Upper lobe of left lung (tissue), 6 donors: Measurements from ENCODE around the gene KATNAL1. TPM values are rescaled to one million over a fixed set of nuclear protein-coding genes. Genes with fewer than 3 reads are reported as not detected.

Source experiments
- ATAC-seq, 2 donors: fragments of 200-7000 bp; cut with Tn5 transposase; one replicate each; pipeline ENCODE4 v1.9.1; 2022; ENCODE audit warnings: mild to moderate bottlenecking in 2 of 2, moderate library complexity in 2 of 2; ENCODE audit not compliant: low FRiP score in 2 of 2
- DNase-seq, 2 donors: peaks; one replicate each; pipeline ENCODE4 v3.0.0-alpha.2; 2019 to 2020
- H3K27ac ChIP-seq, 4 donors: fragments of 200-600 bp; sonication (generic); one replicate each; pipeline ENCODE4 v1.5.1; 2016 to 2019
- H3K27me3 ChIP-seq, 4 donors: fragments of 200-600 bp; sonication (generic); one replicate each; pipeline ENCODE4 v1.5.1; 2017 to 2019
- H3K36me3 ChIP-seq, 4 donors: fragments of 200-600 bp; sonication (generic); one replicate each; pipeline ENCODE4 v1.5.1; 2016 to 2019
- H3K4me1 ChIP-seq, 4 donors: fragments of 200-600 bp; sonication (generic); one replicate each; pipeline ENCODE4 v1.5.1; 2018 to 2019
- H3K4me3 ChIP-seq, 4 donors: fragments of 200-600 bp; sonication (generic); one replicate each; pipeline ENCODE4 v1.5.1; 2017 to 2019; ENCODE audit warnings: mild to moderate bottlenecking in 2 of 4, moderate library complexity in 1 of 4
- H3K9me3 ChIP-seq, 4 donors: fragments of 200-600 bp; sonication (generic); one replicate each; pipeline ENCODE4 v1.5.1; 2018 to 2019
- EP300 ChIP-seq, 4 donors: sonication (generic); formaldehyde crosslinking; IDR thresholded peaks; one replicate each; pipeline ENCODE4 v1.5.1; 2017; ENCODE audit warnings: antibody characterized with exemption in 4 of 4, control low read depth in 2 of 4
- POLR2A ChIP-seq, 4 donors: fragments of 450-650 bp; IDR thresholded peaks; one replicate each; pipeline ENCODE4 v1.5.1; 2016 to 2017; ENCODE audit warnings: antibody characterized with exemption in 4 of 4, mild to moderate bottlenecking in 2 of 4
- POLR2AphosphoS5 ChIP-seq, 2 donors: sonication (generic); formaldehyde crosslinking; IDR thresholded peaks; one replicate each; pipeline ENCODE4 v1.5.1; 2017; ENCODE audit warnings: antibody characterized with exemption in 2 of 2
- WGBS, 2 donors: methylation state at CpG; one replicate each; pipeline ENCODE4 v1.1.5; 2017 to 2018; 5-methylcytosine and 5-hydroxymethylcytosine counted together
- total RNA-seq, 6 donors: library from RNA; depleted of rRNA in 4 of 6; stranded (reverse); fragments of >200 nt in 4 of 6; gene quantifications; one replicate each; pipeline versions ENCODE4 v1.1.0 to v1.2.1, GENCODE V29; 2016 to 2021
- TF ChIP-seq, protein P1 (sequence below), 6 experiments: fragments of 450-650 bp in 4 of 6; fragments of 200-600 bp in 2 of 6; sonication (generic) in 2 of 6; IDR thresholded peaks; one replicate each; pipeline ENCODE4 v1.5.1; 2016 to 2019; ENCODE audit warnings: antibody characterized with exemption in 6 of 6
- donor health status: DM: no; HTN: no; CAD: no; lungs with moderate emphysema.
- donor health status: DM: no; HTN: yes; CAD: no; lungs with severe emphysema.

KATNAL1 gene
- total RNA-seq, 6 donors from 2014 or later, result 5.7 to 35.5 (median 13.9) TPM

- no peak for ATAC-seq
- Histone ChIP-seq H3K4me3 (no peak overlapping the region), H3K9me3 (no peaks in the 10 kb centered on the region), H3K27ac (no peak overlapping the region), H3K27me3 (no peaks in the 10 kb centered on the region), H3K36me3 (no peaks in the 10 kb centered on the region), H3K4me1 (peaks cover 13 to 38% (median 22%) of the 10 kb centered on the region in 4 donors)
- TF ChIP-seq, protein P1, sequence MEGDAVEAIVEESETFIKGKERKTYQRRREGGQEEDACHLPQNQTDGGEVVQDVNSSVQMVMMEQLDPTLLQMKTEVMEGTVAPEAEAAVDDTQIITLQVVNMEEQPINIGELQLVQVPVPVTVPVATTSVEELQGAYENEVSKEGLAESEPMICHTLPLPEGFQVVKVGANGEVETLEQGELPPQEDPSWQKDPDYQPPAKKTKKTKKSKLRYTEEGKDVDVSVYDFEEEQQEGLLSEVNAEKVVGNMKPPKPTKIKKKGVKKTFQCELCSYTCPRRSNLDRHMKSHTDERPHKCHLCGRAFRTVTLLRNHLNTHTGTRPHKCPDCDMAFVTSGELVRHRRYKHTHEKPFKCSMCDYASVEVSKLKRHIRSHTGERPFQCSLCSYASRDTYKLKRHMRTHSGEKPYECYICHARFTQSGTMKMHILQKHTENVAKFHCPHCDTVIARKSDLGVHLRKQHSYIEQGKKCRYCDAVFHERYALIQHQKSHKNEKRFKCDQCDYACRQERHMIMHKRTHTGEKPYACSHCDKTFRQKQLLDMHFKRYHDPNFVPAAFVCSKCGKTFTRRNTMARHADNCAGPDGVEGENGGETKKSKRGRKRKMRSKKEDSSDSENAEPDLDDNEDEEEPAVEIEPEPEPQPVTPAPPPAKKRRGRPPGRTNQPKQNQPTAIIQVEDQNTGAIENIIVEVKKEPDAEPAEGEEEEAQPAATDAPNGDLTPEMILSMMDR (IDR thresholded peaks at IDR 0.05), result no peak
- TF ChIP-seq EP300 (IDR thresholded peaks at IDR 0.05) (no peak), POLR2A (IDR thresholded peaks at IDR 0.05) (no peak), POLR2AphosphoS5 (IDR thresholded peaks at IDR 0.05) (no peak)
- no peak for DNase-seq
- 53 to 93% methylated on average over 1 of the region's 1 CpG for WGBS, 2 donors
Measured at GRCh38 chr13:30305456-30305970, 1.8 kb downstream of the KATNAL1 start.

DNA sequence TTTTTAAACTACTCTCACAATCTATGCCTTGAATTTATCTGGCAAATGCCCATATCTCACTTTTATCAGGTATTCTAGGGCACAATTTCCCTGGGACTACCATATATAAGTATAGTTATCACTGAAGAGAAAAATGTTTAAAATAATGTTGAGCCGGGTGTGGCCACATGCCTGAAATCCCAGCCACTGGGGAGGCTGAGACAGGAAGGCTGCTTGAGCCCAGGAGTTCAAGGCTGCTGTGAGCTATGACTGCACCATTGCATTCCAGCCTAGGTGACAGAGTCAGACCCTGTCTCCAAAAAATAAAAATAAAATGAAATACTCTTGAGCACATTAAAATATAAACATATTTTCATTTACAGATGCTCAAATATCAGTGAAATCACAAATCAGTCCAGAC, 4.1 kb downstream of the KATNAL1 start:
- WGBS, 2 donors, result 44 to 63% methylated on average over 1 of the region's 1 CpG
- DNase-seq (no peak), ATAC-seq (no peak)
- Histone ChIP-seq H3K27me3 (no peaks in the 10 kb centered on the region), H3K36me3 (no peaks in the 10 kb centered on the region), H3K4me1 (peaks cover 13 to 38% (median 20%) of the 10 kb centered on the region in 4 donors), H3K4me3 (no peak overlapping the region), H3K27ac (no peak overlapping the region), H3K9me3 (no peaks in the 10 kb centered on the region)
- TF ChIP-seq, protein P1 (IDR thresholded peaks at IDR 0.05), result no peak
- no peak for TF ChIP-seq POLR2A (IDR thresholded peaks at IDR 0.05)
- TF ChIP-seq EP300 (IDR thresholded peaks at IDR 0.05), result no peak
- TF ChIP-seq POLR2AphosphoS5 (IDR thresholded peaks at IDR 0.05), result no peak

- peaks cover 8 to 32% (median 15%) of the 10 kb centered on the region in 4 donors for H3K4me1 ChIP-seq
- no peak overlapping the region for H3K4me3 ChIP-seq
- TF ChIP-seq, protein P1 (IDR thresholded peaks at IDR 0.05), result no peak
- TF ChIP-seq POLR2AphosphoS5 (IDR thresholded peaks at IDR 0.05) (no peak), POLR2A (IDR thresholded peaks at IDR 0.05) (no peak), EP300 (IDR thresholded peaks at IDR 0.05) (no peak)
- H3K36me3 ChIP-seq, result no peaks in the 10 kb centered on the region
- WGBS, 2 donors, result 90 to 96% methylated on average over 5 of the region's 5 CpGs
- no peak overlapping the region for H3K27ac ChIP-seq
- no peaks in the 10 kb centered on the region for H3K27me3 ChIP-seq
- ATAC-seq, result no peak
- no peaks in the 10 kb centered on the region for H3K9me3 ChIP-seq
- no peak for DNase-seq
Measured at GRCh38 chr13:30301827-30302226, 5.5 kb downstream of the KATNAL1 start.

DNA sequence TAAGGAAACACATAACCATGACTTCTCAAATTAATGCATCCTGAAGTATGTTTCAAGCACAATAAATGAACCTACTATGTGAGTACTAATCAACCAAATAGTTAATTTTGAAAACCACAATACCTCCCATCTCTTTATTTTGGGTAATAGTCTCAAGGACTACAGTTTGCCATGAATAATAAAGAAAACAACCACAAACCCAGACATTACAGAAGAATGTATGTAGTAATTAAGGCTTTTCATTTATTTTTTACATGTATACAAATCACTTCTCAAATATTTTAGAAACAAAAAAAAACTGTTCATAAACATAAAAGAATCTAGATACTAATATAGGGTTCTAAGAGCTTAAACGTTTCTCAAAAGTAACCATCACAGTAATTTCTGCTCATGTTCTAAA, 6.8 kb downstream of the KATNAL1 start:
- TF ChIP-seq POLR2A (IDR thresholded peaks at IDR 0.05), result no peak
- no peak for TF ChIP-seq POLR2AphosphoS5 (IDR thresholded peaks at IDR 0.05)
- TF ChIP-seq, protein P1 (IDR thresholded peaks at IDR 0.05), result no peak
- TF ChIP-seq EP300 (IDR thresholded peaks at IDR 0.05), result no peak
- H3K27me3 ChIP-seq, result no peaks in the 10 kb centered on the region
- DNase-seq (no peak), ATAC-seq (no peak)
- no peaks in the 10 kb centered on the region for H3K9me3 ChIP-seq
- 82 to 88% methylated on average over 1 of the region's 1 CpG for WGBS, 2 donors
- peaks cover 3 to 21% (median 8%) of the 10 kb centered on the region in 4 donors for H3K4me1 ChIP-seq
- H3K27ac ChIP-seq, result no peak overlapping the region
- no peaks in the 10 kb centered on the region for H3K36me3 ChIP-seq
- no peak overlapping the region for H3K4me3 ChIP-seq

DNA sequence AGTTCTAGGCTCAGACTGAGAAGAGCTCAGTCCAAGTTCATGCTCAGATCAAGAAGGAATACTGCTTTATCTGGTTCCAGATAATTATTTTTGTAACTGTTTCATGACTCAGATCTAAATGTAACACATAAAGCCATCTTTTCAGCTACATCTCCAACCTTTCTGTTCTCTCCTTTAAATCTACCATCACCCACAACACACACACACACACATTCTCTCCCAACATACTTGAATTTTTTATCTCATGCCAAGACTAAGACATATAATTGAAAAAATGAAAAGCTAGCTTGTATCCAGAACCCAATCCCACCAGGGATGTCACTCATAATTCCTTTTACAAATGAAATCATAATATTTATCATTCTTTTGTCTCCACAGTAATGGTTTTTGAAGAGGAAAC, 7.6 kb downstream of the KATNAL1 start:
- Histone ChIP-seq H3K4me3 (no peak overlapping the region), H3K9me3 (no peaks in the 10 kb centered on the region), H3K36me3 (no peaks in the 10 kb centered on the region), H3K27ac (no peak overlapping the region), H3K27me3 (no peaks in the 10 kb centered on the region), H3K4me1 (peaks cover under 1 to 13% (median 4%) of the 10 kb centered on the region in 4 donors)
- DNase-seq (no peak), ATAC-seq (no peak)
- TF ChIP-seq, protein P1 (IDR thresholded peaks at IDR 0.05), result no peak
- TF ChIP-seq POLR2A (IDR thresholded peaks at IDR 0.05), result no peak
- no peak for TF ChIP-seq EP300 (IDR thresholded peaks at IDR 0.05)
- no peak for TF ChIP-seq POLR2AphosphoS5 (IDR thresholded peaks at IDR 0.05)
